Heart left ventricle (tissue), 16 donors: Measurements from ENCODE around the gene FAM98B. TPM values are rescaled to one million over a fixed set of nuclear protein-coding genes. Genes with fewer than 3 reads are reported as not detected.

Experiments
- ATAC-seq, 4 donors: fragments of 200-7000 bp; cut with Tn5 transposase; one replicate each; pipeline ENCODE4 v1.9.1; 2020 to 2022; ENCODE audit warnings: moderate library complexity in 4 of 4, mild to moderate bottlenecking in 3 of 4, moderate number of reproducible peaks in 1 of 4
- DNase-seq, 5 donors: peaks; one replicate each; pipeline ENCODE4 v3.0.0-alpha.2; 2020
- H3K27ac ChIP-seq, 12 donors: fragments of 200-600 bp; sonication (generic) in 4 of 12; one replicate each; pipeline versions ENCODE4 v1.5.0 to v1.8.0; 2016 to 2022; ENCODE audit warnings: mild to moderate bottlenecking in 2 of 12
- H3K27me3 ChIP-seq, 9 donors: fragments of 200-600 bp; sonication (generic) in 2 of 9; one replicate each; pipeline versions ENCODE4 v1.5.1 to v1.8.0; 2016 to 2022; ENCODE audit warnings: mild to moderate bottlenecking in 3 of 9
- H3K36me3 ChIP-seq, 9 donors: fragments of 200-600 bp; sonication (generic) in 2 of 9; one replicate each; pipeline versions ENCODE4 v1.5.0 to v1.8.0; 2018 to 2022; ENCODE audit warnings: mild to moderate bottlenecking in 2 of 9
- H3K4me1 ChIP-seq, 12 donors: fragments of 200-600 bp; sonication (generic) in 4 of 12; one replicate each; pipeline versions ENCODE4 v1.5.0 to v1.8.0; 2016 to 2022; ENCODE audit warnings: mild to moderate bottlenecking in 3 of 12
- H3K4me3 ChIP-seq, 12 donors: fragments of 200-600 bp; sonication (generic) in 4 of 12; one replicate each; pipeline versions ENCODE4 v1.5.0 to v1.8.0; 2017 to 2022; ENCODE audit warnings: mild to moderate bottlenecking in 9 of 12, moderate library complexity in 4 of 12
- H3K9me3 ChIP-seq, 12 donors: fragments of 200-600 bp; sonication (generic) in 4 of 12; one replicate each; pipeline versions ENCODE4 v1.5.0 to v1.8.0; 2016 to 2022; ENCODE audit warnings: mild to moderate bottlenecking in 1 of 12
- POLR2A ChIP-seq, 2 donors: fragments of 450-650 bp; IDR thresholded peaks; one replicate each; pipeline ENCODE4 v1.6.1; 2017; ENCODE audit warnings: antibody characterized with exemption in 2 of 2, mild to moderate bottlenecking in 2 of 2, moderate library complexity in 2 of 2
- WGBS, 4 donors: extraction: QIAGEN DNeasy Blood & Tissue Kit in 2 of 4; methylation state at CpG; one replicate each; pipeline versions ENCODE4 v1.1.5 to v1.1.7; 2013 to 2018; 5-methylcytosine and 5-hydroxymethylcytosine counted together
- intact Hi-C, 10 donors: fragments of 100-400 bp; cut with DNase I; formaldehyde crosslinking; loops; one replicate each; pipeline versions ENCODE4 v1.11.1 to v1.14.2; 2022
- polyA plus RNA-seq, 2 donors: library from polyadenylated mRNA; stranded (reverse); fragments of 200-250 nt; gene quantifications; one replicate each; pipeline ENCODE4 v1.2.3, GENCODE V29; 2013
- total RNA-seq, 9 donors: library from RNA; depleted of rRNA in 2 of 9; stranded (reverse); fragments of >200 nt in 2 of 9; fragmentation: NEBNext Ultra II Directional in 3 of 9; extraction: Animal tissue kit (Norgen Biotek cat#: 25700) in 3 of 9; gene quantifications; one replicate each; pipeline versions ENCODE4 v1.1.0 to v1.2.4, GENCODE V29; 2016 to 2023
- TF ChIP-seq, protein P1 (sequence below), 12 donors: fragments of 200-600 bp; sonication (generic) in 4 of 12; IDR thresholded peaks; one replicate each; pipeline versions ENCODE4 v1.5.0 to v1.8.0; 2018 to 2022; ENCODE audit warnings: antibody characterized with exemption in 12 of 12, mild to moderate bottlenecking in 5 of 12
- donor health status: ischemic (EF 13 %, LVEDD 7.1; RV severe dilation, severe dysfunction).
- donor health status: healthy with polysubstance abuse.
- donor health status: DM: no; HTN: yes; CAD: no.
- donor health status: DM: no; HTN: no; CAD: no.
- donor health status: ischemic (EF 25% LVEDD 6.9; RV normal size, moderate dysfunction).
- donor health status: ischemic (EF 25% LVEDD 5.7; RV mildly dilated, moderate dysfunction).
- donor health status: healthy.
- donor health status: DM: yes; HTN: yes; CAD: no.
- donor health status: ischemic (EF 35%, LVEDD 5.7; RV mildly dilated, moderate dysfunction).
- donor health status: nonischemic (EF 11% LVEDD 7.7; RV severe dilation, severe dysfunction).
- donor health status: DM: yes; HTN: yes; CAD: no.
- donor health status: PGD.
- donor health status: ischemic (EF 29% LVEDD 5.4; RV normal size, mild dysfunction).
- donor health status: nonischemic (EF 23%, LVEDD 6.1; RV moderate dilation, normal function).

The FAM98B gene
- total and polyA plus RNA-seq, 11 donors, result 7.8 to 29.4 (median 21.2) TPM

DNA sequence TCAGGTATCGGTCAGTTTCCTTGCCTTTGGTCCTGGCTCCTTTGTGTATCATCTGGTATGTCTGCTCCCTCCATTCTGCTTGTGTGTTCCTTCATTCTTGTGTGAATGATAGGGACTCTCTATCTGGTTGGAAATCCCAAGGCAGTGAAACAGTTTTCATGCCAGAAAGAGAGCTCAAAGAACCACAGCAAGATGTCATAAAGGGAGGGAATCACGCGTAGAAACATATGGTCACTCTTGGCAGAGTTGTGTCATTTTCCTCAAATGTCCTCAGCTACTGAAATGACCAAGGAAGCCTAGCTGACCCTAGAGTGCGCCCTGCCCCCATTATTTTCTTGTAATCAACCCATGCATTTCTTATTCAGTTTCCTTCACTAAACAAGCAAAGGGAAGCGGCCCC, 62.7 kb downstream of the FAM98B start:
- no peak overlapping the region for H3K4me3 ChIP-seq
- ATAC-seq, result no peak
- no peaks in the 10 kb centered on the region for H3K4me1 ChIP-seq
- no peak overlapping the region for H3K27ac ChIP-seq
- 66 to 77% (median 71%) methylated on average over 5 of the region's 5 CpGs for whole genome bisulfite sequencing, 4 donors
- DNase-seq, result no peak
- intact Hi-C loops, result no loop called here
- peaks cover 0 to 10% (median 0%) of the 10 kb centered on the region in 9 donors for H3K36me3 ChIP-seq
- TF ChIP-seq POLR2A (IDR thresholded peaks at IDR 0.05), result no peak
- TF ChIP-seq, protein P1, sequence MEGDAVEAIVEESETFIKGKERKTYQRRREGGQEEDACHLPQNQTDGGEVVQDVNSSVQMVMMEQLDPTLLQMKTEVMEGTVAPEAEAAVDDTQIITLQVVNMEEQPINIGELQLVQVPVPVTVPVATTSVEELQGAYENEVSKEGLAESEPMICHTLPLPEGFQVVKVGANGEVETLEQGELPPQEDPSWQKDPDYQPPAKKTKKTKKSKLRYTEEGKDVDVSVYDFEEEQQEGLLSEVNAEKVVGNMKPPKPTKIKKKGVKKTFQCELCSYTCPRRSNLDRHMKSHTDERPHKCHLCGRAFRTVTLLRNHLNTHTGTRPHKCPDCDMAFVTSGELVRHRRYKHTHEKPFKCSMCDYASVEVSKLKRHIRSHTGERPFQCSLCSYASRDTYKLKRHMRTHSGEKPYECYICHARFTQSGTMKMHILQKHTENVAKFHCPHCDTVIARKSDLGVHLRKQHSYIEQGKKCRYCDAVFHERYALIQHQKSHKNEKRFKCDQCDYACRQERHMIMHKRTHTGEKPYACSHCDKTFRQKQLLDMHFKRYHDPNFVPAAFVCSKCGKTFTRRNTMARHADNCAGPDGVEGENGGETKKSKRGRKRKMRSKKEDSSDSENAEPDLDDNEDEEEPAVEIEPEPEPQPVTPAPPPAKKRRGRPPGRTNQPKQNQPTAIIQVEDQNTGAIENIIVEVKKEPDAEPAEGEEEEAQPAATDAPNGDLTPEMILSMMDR (IDR thresholded peaks at IDR 0.05), result no peak
- H3K9me3 ChIP-seq, result no peaks in the 10 kb centered on the region
- peaks cover 0 to 25% (median 0%) of the 10 kb centered on the region in 9 donors for H3K27me3 ChIP-seq

DNA sequence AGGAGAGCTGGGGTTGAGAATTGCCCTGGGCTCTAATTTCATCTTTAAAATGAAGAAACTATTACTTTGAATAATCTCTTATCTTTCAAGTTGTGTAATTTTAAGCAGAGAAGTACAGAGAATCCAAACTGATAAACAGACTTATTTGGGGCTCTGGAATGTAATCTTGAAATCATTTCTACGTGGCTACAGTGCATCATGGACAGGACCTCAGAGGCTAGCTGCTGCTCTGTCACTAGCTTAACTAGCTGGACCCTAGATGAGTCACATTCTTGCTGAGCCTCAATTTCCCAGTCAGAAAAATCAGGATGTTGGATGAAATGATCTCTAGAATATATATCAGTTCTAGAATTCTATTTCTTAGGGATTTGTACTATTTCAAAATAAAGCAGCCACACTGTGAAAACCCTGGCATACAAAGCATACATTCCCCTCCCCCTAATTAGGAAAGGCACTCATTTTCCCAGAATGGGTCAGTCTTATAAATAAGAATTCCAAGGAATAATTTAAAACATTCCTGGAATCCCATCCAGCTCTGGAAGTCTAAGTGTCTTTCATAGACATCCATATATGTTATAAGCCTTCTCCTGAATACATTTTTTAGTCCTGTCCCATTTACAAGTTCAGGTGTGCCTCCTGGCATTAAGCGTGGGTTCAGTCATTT, 63.5 kb downstream of the FAM98B start:
- TF ChIP-seq, protein P1 (IDR thresholded peaks at IDR 0.05), result no peak
- no peak for TF ChIP-seq POLR2A (IDR thresholded peaks at IDR 0.05)
- ATAC-seq, result no peak
- intact Hi-C loops, result no loop called here
- Histone ChIP-seq H3K27me3 (peaks cover 0 to 25% (median 0%) of the 10 kb centered on the region in 9 donors), H3K9me3 (no peaks in the 10 kb centered on the region), H3K36me3 (peaks cover 0 to 10% (median 0%) of the 10 kb centered on the region in 9 donors), H3K4me3 (no peak overlapping the region), H3K27ac (no peak overlapping the region), H3K4me1 (no peaks in the 10 kb centered on the region)
- DNase-seq, result no peak
- 45 to 70% (median 63%) methylated on average over 2 of the region's 2 CpGs for WGBS, 4 donors

DNA sequence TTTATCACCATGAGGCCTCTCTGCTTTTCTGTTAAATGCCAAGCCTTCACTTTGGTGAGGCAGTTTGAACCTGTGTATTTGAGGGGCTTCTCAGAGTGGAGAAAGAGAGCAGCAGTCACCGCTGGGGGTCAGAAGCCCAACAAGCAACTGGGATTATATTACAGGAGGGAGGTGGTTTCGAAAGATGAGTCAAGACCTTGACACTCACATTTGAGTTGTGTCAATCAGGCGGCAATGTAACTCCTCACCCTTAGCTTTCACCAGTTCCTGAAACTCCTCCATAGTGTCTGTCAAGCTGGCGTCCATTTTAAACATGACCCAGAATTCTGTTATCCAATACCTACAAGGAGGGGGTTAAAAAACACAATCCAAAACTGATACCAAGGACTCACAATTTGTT, 64.2 kb downstream of the FAM98B start:
- 85 to 92% (median 90%) methylated on average over 4 of the region's 4 CpGs for WGBS, 4 donors

DNA sequence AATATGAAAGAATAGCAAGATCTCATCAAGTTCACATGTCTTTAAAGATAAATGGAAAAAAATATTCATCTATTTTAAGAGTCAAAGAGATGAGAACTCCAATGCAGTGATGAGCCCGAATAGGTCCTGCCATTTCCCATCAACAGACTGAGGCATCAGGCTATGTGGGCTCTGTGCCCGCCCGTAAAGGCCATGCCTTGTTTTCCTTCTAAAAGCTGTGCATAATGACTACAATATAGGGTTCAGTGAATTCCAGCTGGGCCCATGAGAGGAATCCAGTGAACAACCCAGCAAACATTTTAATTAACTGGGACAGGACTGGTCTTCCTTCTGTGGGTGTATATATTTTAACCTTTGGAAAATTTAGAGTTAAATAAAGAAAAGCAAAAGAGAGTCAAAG, 66.1 kb downstream of the FAM98B start:
- intact Hi-C loops, result no loop called here
- Histone ChIP-seq H3K27me3 (peaks cover 0 to 13% (median 0%) of the 10 kb centered on the region in 9 donors), H3K4me3 (no peak overlapping the region), H3K36me3 (no peaks in the 10 kb centered on the region), H3K9me3 (no peaks in the 10 kb centered on the region), H3K27ac (no peak overlapping the region), H3K4me1 (no peaks in the 10 kb centered on the region)
- TF ChIP-seq POLR2A (IDR thresholded peaks at IDR 0.05), result no peak
- TF ChIP-seq, protein P1 (IDR thresholded peaks at IDR 0.05), result no peak
- DNase-seq (no peak), ATAC-seq (no peak)
- 86 to 88% (median 87%) methylated on average over 3 of the region's 3 CpGs for WGBS, 4 donors

More for the DNA sequence above, 64.2 kb downstream of the FAM98B start:
- Histone ChIP-seq H3K4me3 (no peak overlapping the region), H3K27me3 (peaks cover 0 to 22% (median 0%) of the 10 kb centered on the region in 9 donors), H3K4me1 (no peaks in the 10 kb centered on the region), H3K36me3 (peaks cover 0 to 5% (median 0%) of the 10 kb centered on the region in 9 donors), H3K27ac (no peak overlapping the region), H3K9me3 (no peaks in the 10 kb centered on the region)
- DNase-seq, result no peak
- ATAC-seq, result no peak
- TF ChIP-seq POLR2A (IDR thresholded peaks at IDR 0.05), result no peak
- TF ChIP-seq, protein P1 (IDR thresholded peaks at IDR 0.05), result no peak
- intact Hi-C loops, result no loop called here
